ENCODE data around the gene SI.
"Not testable (repeated sequence)": the region's sequence is repeated elsewhere in the genome, so short reads cannot be mapped to it uniquely, and the experiment has no call there.

SI gene

DNA sequence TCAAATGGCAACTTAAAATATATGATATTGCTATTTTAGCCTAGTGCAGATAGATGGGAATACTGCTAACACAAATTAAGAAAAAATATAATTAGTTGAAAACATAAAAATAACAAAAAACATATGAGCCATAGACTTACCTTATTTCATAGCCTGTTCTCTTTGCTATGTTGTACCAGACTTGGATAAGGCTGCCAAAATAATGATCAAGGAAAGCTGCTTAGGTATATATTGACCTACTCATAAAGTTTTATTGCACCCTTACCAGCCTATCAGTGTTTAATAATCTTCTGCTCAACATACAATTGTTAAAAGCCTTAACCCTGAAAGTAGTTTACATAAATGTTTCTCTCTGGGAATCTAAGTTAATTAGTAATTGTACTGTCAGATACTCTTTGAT is at the start of gene SI:
SI (minus strand) TSS at position 204 of the 400 bp plus-strand sequence. CDS start 2,484 bp downstream, outside the sequence.
- no peak for DNase-seq

- DNase-seq = no peak
Measured at GRCh38 chr3:165125836-165126235, 47.5 kb upstream of the SI start.

GRCh38 chr3:165111401-165111800 is 33.1 kb upstream of the SI start:
- no peak for DNase-seq

GRCh38 chr3:165103616-165104015 is 25.3 kb upstream of the SI start:
- no peak for DNase-seq

- no peak for DNase-seq
Measured at GRCh38 chr3:165082650-165083049, 4.4 kb upstream of the SI start.

- no peak for DNase-seq
Measured at GRCh38 chr3:165081183-165081582, 2.9 kb upstream of the SI start.

- DNase-seq = no peak
Measured at GRCh38 chr3:165075695-165076094, 2.6 kb downstream of the SI start.

- no peak for DNase-seq
Measured at GRCh38 chr3:165070682-165071081, 7.6 kb downstream of the SI start.

DNA sequence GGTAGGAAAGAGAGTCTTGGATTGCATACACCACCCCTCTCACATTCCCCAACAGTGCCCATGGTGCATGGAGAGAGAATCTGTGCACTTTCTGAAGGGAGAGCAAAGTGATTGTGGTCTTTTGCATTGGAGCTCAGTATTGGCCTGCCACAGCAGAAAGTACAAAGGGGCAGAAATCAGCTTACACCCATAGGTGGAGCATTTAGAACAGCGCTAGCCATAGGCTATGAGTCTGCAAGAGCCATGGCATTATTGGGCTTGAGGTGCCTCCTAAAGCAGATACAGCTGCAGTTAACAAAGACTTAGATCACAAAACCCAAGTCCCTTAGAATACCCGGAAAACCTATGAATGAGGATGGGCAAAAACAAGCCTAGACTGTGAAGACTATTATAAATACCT is 21.8 kb downstream of the SI start:
- DNase-seq = no peak

DNA sequence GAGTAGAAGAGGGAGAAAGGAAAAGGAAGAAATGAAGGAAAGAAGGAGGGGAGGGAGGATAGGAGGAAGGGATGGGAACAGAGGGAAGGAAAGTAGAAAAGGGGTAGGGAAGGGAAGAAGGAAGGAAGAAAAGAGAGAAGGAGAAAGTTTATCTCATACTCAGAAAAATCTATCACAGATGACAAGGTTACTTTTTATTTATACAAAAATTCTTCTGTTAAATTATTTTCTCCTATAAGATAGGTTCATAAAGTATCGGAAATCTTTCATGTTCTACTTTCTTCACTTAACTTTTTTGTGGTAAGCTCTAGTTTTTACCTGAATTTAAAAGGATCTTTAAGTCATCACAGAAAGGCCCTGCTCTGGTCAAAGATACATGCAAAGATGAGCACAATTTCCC is 38.1 kb downstream of the SI start:
- no peak for DNase-seq

- no peak for DNase-seq
Measured at GRCh38 chr3:165011557-165011956, 66.7 kb downstream of the SI start.

DNA sequence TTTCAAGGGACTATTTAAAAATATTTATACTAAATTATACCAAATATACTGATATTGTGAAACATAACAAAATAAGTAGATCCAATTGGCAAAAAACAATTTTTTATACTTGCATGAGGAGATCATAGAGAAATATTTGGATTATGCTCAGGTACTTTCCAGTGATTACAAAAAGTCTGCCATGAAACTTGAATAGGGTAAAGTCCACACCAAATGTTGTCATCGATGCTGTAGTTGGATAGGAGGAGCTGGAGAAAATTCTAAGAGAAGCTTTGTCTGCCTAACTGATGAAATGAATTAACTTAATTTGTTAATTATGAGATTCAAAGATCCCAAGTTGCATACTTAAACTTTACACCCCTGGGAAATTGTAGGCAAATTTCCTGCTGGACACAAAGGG is 93.3 kb downstream of the SI start:
- DNase-seq = no peak

DNA sequence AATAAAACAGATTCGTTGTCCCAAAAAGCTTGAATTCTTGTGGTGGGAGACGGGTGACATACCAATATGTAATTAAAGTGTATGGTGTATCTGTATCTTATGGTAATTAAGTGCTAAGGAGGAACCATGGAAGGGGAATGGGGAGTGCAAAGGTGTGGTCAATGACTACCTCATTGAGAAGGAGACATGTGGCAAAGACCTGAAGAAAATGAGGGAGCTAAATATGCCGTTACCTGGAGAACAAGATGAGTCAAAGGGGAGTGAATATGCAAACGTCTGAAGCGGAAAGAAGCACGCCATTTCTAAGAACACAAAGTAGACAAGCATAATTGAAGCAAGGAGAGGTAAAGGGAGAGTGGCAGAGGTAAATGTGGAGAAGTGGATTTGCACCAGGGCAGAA is 115.7 kb downstream of the SI start:
- no peak for DNase-seq

DNA sequence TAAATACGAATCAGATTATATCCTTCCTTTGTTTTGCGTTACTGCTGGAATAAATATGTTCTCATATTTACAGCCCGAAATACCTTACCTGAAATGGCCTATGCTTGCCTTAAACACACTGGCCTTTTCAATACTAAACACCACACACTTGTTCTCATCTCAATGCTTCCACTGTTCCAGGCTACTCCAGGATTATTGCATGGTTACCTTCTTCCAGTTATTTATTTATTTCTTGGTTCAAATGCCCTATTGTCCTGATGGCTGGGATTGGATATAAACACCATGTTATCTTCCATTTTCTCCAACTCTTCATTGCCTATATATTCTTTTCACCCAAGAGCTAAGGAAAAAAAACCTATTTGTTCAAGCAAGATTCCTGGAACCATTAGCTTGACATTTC is 125.3 kb downstream of the SI start:
- DNase-seq = no peak

DNA sequence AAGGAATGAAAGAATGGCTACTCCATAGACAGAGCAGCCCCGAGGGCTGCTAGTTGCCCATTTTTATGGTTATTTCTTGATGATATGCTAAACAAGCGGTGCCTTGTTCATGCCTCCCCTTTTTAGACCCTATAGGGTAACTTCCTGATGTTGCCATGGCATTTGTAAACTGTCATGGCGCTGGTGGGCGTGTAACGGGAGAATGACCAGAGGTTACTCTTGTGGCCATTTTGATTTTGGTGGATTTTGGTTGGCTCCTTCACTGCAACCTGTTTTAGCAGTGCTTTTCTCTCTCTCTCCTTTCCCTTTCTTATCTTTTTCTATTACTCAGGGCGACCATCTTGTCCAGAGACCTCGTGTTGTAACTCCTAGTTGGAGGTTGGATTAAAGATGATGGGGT is 126.9 kb downstream of the SI start:
- DNase-seq = not testable (repeated sequence)

- DNase-seq = no peak
Measured at GRCh38 chr3:164940745-164941144, 137.6 kb downstream of the SI start.

DNA sequence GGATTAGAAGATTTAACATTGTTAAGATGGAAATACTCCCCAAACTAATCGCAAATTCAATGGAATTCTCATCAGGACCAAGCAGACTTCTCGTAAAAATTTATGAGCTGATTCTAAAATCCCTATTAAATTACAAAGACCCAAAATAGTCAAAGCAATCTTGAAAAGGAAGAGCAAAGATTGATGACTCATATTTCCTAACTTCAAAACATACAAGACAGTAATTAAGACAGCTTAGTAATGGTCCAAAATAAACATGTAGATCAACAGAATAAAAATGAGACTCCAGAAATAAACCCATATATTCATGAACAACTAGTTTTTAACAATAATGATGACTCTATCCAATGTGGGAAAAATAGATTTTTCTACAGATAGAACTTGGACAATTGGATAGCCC is 148.7 kb downstream of the SI start:
- DNase-seq = no peak
